Muscle layer of duodenum (tissue), 2 donors: ENCODE measurements around the gene TNFAIP8.

ENCODE experiments used
- H3K27ac ChIP-seq: one replicate; pipeline ENCODE4 v1.7.0; 2013; ENCODE audit warnings: mild to moderate bottlenecking, low read length
- H3K27me3 ChIP-seq: one replicate; pipeline ENCODE4 v1.7.0; 2013; ENCODE audit warnings: low read depth, mild to moderate bottlenecking, control low read depth, low read length
- H3K36me3 ChIP-seq, 2 donors: one replicate each; pipeline ENCODE4 v1.7.0; 2013; ENCODE audit warnings: low read length in 2 of 2, control low read depth in 1 of 2, mild to moderate bottlenecking in 1 of 2; ENCODE audit not compliant: insufficient read depth in 2 of 2, control insufficient read depth in 1 of 2
- H3K4me1 ChIP-seq, 2 donors: one replicate each; pipeline ENCODE4 v1.7.0; 2013; ENCODE audit warnings: low read length in 2 of 2, mild to moderate bottlenecking in 2 of 2, control low read depth in 1 of 2, moderate library complexity in 1 of 2; ENCODE audit not compliant: insufficient read depth in 2 of 2, control insufficient read depth in 1 of 2
- H3K4me3 ChIP-seq, 2 donors: one replicate each; pipeline ENCODE4 v1.7.0; 2013; ENCODE audit warnings: low read length in 2 of 2, low read depth in 1 of 2, mild to moderate bottlenecking in 1 of 2
- H3K9me3 ChIP-seq, 2 donors: one replicate each; pipeline ENCODE4 v1.7.0; 2013; ENCODE audit warnings: low read length in 2 of 2, control low read depth in 1 of 2, mild to moderate bottlenecking in 1 of 2; ENCODE audit not compliant: control insufficient read depth in 1 of 2
- donor health status: healthy.

TNFAIP8 gene

DNA sequence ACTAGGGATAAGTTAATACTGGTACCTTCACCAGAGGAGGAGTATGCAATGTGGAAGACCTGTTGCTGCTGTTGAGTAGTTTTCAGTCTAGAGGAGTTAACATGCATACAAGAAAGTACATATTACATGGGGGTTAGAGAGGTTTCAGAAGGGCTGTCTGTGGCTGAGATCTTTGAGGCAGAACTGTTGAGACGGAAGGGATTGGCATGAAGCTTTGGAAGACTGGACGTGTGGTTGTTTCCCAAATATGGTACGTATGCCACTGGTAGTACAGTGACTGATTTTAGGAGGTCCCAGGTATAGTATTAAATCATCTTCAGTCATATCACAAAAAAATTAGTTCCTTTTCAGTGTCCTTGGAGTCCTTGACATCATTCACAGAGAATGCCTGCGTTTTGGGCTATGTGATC lies 17.6 kb downstream of the TNFAIP8 start:
- no peak overlapping the region for H3K4me3 ChIP-seq
- no peaks in the 10 kb centered on the region for H3K36me3 ChIP-seq
- H3K27ac ChIP-seq = no peak overlapping the region
- H3K4me1 ChIP-seq = peaks cover 3 to 6% of the 10 kb centered on the region in 2 donors
- H3K9me3 ChIP-seq = no peaks in the 10 kb centered on the region
- H3K27me3 ChIP-seq = no peaks in the 10 kb centered on the region

DNA sequence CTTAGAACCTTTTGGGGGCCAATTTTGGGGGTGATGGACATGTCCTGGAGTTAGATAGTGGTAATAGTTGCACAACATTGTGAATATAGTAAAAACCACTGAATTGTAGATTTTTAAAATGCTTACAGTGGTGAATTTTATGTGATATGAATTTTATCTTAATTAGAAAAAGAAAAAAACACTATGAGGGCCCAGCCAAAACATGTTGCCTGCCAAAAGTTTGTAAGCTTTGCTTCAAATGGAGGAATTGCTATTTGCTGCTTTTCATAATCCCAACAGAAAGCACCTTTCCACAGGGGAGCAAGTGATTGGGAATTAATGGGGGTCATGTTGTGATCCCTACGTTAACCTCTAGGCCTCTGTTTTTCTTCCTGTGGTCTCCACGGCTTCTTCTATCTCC lies 19.1 kb downstream of the TNFAIP8 start:
- Histone ChIP-seq H3K4me1 (peaks cover 2 to 16% of the 10 kb centered on the region in 2 donors), H3K27me3 (no peaks in the 10 kb centered on the region), H3K9me3 (no peaks in the 10 kb centered on the region), H3K36me3 (no peaks in the 10 kb centered on the region), H3K27ac (no peak overlapping the region), H3K4me3 (no peak overlapping the region)

DNA sequence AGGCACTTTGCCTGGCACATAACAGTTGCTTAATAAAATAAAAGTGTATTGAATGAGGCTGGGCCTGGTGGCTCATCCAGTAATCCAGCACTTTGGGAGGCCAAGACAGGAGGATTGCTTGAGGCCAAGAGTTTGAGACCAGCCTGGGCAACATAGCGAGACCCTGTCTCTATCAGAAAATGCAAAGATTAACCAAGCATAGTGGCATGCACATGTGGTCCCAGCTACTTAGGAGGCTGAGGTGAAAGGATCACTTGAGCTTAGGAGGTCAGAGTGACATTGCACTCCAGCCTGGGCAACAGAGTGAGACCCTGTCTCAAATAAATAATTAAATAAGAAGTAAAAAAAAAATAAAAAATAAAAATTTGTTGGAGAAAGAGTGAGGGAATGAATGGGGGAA lies 21.2 kb downstream of the TNFAIP8 start:
- Histone ChIP-seq H3K36me3 (no peaks in the 10 kb centered on the region), H3K9me3 (no peaks in the 10 kb centered on the region), H3K4me3 (no peak overlapping the region), H3K27me3 (no peaks in the 10 kb centered on the region), H3K27ac (no peak overlapping the region), H3K4me1 (peaks cover 4 to 16% of the 10 kb centered on the region in 2 donors)

DNA sequence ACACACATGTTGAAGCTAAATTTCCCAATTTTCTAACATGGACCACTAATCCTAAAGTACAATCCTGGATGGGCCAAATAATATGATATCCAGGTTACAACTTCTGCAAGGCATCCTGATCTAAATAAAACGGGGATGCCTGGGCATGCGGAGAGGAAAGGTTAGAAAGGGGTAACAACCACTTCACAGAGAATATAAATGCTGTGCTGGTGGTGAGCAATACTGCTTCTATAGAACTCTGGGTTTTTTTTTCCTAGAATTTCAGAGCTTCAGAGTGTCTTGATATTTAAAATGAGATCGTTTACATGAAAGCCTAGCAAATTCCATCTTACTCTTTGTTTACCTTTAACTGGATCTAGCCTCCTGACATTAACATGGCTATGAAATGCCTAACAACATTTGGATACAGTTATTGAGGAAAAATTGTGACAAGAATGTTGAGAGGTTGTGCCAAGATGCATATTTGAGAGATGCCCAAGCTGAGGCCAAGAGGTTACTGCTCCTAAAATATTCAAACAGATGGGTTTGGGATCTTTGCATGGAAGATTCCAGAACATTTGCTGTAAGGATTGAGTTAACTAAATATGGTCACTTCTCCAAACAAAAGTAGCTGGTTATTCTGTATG lies 22.4 kb downstream of the TNFAIP8 start:
- no peak overlapping the region for H3K4me3 ChIP-seq
- H3K27me3 ChIP-seq = no peaks in the 10 kb centered on the region
- no peaks in the 10 kb centered on the region for H3K9me3 ChIP-seq
- no peak overlapping the region for H3K27ac ChIP-seq
- H3K36me3 ChIP-seq = no peaks in the 10 kb centered on the region
- peaks cover 4 to 17% of the 10 kb centered on the region in 2 donors for H3K4me1 ChIP-seq

DNA sequence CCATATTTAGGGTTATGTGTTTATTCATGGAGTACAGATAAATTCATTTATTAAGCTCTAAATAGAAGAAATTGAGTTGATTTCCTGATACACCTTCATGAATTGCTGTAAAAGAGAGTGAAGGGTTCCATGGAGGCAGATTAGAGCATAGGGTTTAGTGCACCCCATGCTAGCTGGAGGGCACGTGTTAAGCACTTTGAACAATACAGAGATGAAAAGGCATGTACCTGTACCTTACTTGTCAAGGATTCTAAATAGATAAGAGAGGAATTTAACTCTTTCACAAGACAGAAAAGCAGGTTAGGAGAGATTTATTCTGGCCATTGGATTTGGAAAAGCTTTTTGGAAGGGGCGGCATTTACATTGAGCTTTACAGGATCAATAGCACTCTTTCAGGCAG lies 23.3 kb downstream of the TNFAIP8 start:
- Histone ChIP-seq H3K27ac (no peak overlapping the region), H3K4me1 (peaks cover 4 to 21% of the 10 kb centered on the region in 2 donors)

DNA sequence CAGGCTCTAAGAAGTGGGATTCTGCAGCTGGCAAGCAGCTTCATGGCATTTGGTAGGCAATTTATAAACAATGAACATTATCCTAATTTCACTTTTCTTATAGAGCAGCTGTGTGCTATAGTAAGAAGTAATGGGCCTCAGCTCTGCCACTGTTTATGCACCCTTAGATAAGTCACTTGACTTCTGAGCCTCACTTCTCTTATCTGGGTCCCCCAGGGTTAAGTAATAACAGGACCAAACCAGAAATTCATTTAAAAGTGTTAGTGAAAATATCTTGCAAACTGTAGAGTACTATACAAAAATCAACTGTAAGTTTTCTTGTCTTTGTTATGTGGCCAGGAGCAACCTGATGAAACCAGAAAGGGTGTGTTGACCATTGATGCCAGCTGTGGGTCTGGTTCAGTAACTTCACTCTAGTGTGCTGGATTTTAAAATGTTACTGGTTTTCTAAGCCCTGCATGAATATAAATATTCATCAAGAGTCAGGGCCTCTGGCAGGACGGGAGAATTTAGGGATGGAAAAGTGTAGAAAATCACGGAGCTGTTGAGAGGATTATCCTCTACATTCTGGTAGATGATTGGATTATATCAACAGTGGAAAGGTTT lies 24.2 kb downstream of the TNFAIP8 start:
- no peaks in the 10 kb centered on the region for H3K9me3 ChIP-seq
- H3K4me3 ChIP-seq = no peak overlapping the region
- no peaks in the 10 kb centered on the region for H3K36me3 ChIP-seq
- no peak overlapping the region for H3K27ac ChIP-seq
- H3K4me1 ChIP-seq = peaks cover 4 to 23% of the 10 kb centered on the region in 2 donors
- H3K27me3 ChIP-seq = no peaks in the 10 kb centered on the region

More for the DNA sequence above, 23.3 kb downstream of the TNFAIP8 start:
- no peaks in the 10 kb centered on the region for H3K27me3 ChIP-seq
- no peaks in the 10 kb centered on the region for H3K36me3 ChIP-seq
- no peaks in the 10 kb centered on the region for H3K9me3 ChIP-seq
- H3K4me3 ChIP-seq = no peak overlapping the region

DNA sequence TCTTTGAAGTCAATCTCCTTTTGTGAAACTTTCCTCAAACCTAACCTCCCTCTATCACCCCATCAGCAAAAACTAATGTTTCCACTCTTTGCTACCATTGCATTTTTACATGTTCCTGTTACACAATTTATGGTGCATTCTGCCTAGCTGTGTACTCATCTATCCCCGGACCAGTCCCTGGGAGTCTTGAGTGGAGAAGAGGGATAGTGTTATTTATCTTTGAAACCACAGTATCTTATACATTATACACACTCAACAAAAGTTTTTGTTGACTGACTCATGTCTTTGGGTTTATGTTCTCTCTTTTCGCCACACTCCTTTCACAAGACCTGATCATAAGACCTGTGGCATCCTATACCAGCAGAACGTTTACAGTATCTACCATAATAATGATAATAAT lies 26.4 kb downstream of the TNFAIP8 start:
- Histone ChIP-seq H3K4me3 (no peak overlapping the region), H3K4me1 (peaks cover 4 to 38% of the 10 kb centered on the region in 2 donors)

DNA sequence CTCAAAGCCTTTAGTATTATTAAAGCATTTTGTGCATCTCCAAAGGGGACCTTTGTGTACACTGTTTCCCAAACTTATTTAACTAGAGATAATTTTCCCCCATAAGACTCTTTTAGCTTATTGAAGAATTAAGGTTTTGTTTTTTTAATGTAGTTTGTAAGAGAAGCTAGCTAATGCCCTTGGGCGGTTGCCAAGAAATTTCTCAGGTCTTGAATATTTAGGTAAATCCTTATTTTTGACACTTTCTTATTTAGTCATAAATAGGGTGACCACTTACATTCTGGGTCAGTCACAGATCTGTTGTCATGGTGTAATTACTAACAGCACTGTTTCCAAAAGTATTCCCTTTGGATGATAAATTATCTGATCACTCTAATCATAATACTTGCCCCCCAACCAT lies 27.2 kb downstream of the TNFAIP8 start:
- no peak overlapping the region for H3K27ac ChIP-seq
- H3K4me1 ChIP-seq = peaks cover 4 to 38% of the 10 kb centered on the region in 2 donors
- no peaks in the 10 kb centered on the region for H3K9me3 ChIP-seq
- no peaks in the 10 kb centered on the region for H3K27me3 ChIP-seq
- H3K4me3 ChIP-seq = no peak overlapping the region
- H3K36me3 ChIP-seq = no peaks in the 10 kb centered on the region

More for the DNA sequence above, 26.4 kb downstream of the TNFAIP8 start:
- Histone ChIP-seq H3K27ac (no peak overlapping the region), H3K9me3 (no peaks in the 10 kb centered on the region), H3K27me3 (no peaks in the 10 kb centered on the region), H3K36me3 (no peaks in the 10 kb centered on the region)

DNA sequence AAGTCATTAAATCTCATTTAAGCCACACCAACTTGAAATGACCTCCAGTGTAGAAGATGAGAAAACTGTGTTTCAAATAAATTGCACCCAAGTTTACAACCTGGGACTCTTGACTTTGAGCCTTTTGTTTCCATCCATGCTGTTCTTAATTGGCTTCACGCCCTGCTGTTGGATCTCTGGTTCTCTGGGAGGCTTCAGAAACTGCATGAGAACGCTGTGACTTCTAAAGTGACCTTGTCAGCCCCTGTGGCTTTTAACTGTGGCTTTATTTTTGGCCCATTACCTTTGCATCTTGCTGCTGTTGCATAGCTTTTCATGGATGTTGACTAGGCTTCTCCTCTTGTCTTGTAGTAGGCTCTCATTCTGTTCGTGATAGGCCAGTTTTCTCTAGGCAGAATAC lies 29.3 kb downstream of the TNFAIP8 start:
- Histone ChIP-seq H3K4me3 (no peak overlapping the region), H3K4me1 (peaks cover 7 to 34% of the 10 kb centered on the region in 2 donors), H3K9me3 (no peaks in the 10 kb centered on the region), H3K36me3 (no peaks in the 10 kb centered on the region), H3K27ac (no peak overlapping the region), H3K27me3 (no peaks in the 10 kb centered on the region)

DNA sequence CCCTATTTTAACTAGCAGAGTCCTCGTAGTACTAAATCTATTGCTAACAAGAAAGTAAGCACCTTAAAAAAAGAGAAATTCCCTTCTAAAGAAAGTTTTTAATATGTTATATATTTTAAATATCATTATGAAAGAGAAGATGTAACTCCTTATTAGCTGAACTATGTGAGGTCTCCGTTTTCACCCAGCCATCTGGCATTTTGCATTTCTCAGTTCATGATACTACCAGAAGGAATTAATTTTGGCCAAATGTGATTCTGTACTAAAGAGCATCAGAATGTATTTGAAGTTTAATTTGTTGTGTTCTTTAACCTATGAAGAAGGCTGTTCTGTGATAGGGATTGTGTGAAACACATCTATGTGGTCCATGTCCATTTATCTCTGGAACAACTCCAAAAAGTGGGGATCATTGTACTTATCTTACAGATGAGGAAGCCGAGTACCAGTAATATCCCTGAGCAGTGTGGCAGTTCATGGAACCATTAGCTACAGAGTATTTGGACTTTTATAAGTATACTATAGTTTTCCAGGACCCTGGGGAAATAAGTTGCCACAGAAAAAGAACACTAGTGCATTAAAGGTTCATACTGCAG lies 29.8 kb downstream of the TNFAIP8 start:
- Histone ChIP-seq H3K4me1 (peaks cover 7 to 33% of the 10 kb centered on the region in 2 donors), H3K4me3 (no peak overlapping the region), H3K27me3 (no peaks in the 10 kb centered on the region), H3K27ac (no peak overlapping the region), H3K36me3 (no peaks in the 10 kb centered on the region), H3K9me3 (no peaks in the 10 kb centered on the region)

DNA sequence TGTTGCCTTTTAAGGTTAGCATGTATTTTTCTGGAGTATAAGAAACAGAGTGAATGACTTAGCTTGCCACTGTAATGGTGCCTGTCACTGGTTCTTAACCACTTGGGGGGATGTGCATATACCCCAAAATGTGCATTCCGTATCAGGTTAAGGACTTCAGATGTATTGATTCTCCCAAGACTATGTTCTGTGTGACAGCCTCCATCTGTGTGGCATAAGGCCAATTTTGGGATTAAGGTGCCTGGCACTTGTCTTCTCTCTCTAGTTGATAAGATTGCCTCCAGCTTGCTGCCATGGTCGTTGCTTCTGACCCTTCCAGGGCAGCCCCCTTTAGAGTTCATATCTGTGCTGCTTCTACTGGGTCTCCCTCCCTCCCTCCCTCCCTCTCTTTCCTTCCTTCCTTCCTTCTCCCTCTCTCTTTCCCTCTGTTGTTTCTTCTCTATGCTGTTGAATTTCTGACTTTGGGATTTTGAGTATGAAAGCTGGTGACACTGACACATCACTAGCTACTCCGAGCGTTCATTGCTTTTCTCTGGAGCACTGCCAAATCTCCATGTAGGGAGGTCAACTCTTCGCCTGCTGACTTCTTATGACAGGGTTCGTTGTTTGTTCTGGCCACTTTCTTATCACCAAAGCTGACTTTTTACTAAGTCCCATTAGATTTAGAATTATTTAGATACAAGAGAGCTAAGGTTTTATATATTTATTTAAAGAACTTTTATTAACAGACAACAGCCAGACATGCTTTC lies 31.0 kb downstream of the TNFAIP8 start:
- no peak overlapping the region for H3K4me3 ChIP-seq
- H3K4me1 ChIP-seq = peaks cover 7 to 33% of the 10 kb centered on the region in 2 donors
- no peaks in the 10 kb centered on the region for H3K9me3 ChIP-seq
- no peaks in the 10 kb centered on the region for H3K27me3 ChIP-seq
- no peaks in the 10 kb centered on the region for H3K36me3 ChIP-seq
- H3K27ac ChIP-seq = no peak overlapping the region
